PFSK-1 (cell line): ENCODE data around the gene MYO10.

Experiments
- FOXP2 ChIP-seq: optimal IDR thresholded peaks from 2 replicates; pipeline ENCODE3; 2011; ENCODE audit warnings: borderline replicate concordance, control low read depth, inconsistent platforms; ENCODE audit not compliant: insufficient read depth; ENCODE audit errors: extremely low read length, extremely low read depth
- POLR2AphosphoS5 ChIP-seq: IDR thresholded peaks from 2 replicates; pipeline ENCODE4 v1.6.1; 2012; ENCODE audit warnings: low read depth, mild to moderate bottlenecking, control low read depth, low read length, moderate library complexity
- SIN3A ChIP-seq: IDR thresholded peaks from 2 replicates; pipeline ENCODE4 v1.6.1; 2012; ENCODE audit warnings: mild to moderate bottlenecking, low read length, moderate library complexity, borderline replicate concordance; ENCODE audit not compliant: insufficient read depth
- TAF1 ChIP-seq: IDR thresholded peaks from 2 replicates; pipeline ENCODE4 v1.6.1; 2012; ENCODE audit warnings: low read length, control low read depth, borderline replicate concordance; ENCODE audit not compliant: insufficient read depth
- TF ChIP-seq, protein P1 (sequence below), 2 experiments: IDR thresholded peaks; 2 replicates each; pipeline versions ENCODE4 v1.6.1 to v1.8.0; 2011 to 2012; ENCODE audit warnings: low read depth in 2 of 2, low read length in 2 of 2, control low read depth in 1 of 2, inconsistent platforms in 1 of 2, mild to moderate bottlenecking in 1 of 2, moderate library complexity in 1 of 2; ENCODE audit not compliant: insufficient read depth in 1 of 2

Gene MYO10

GRCh38 chr5:16883176-16883575 is 52.9 kb downstream of the MYO10 start:
- no peak for TF ChIP-seq SIN3A
- no peak for TF ChIP-seq FOXP2
- TF ChIP-seq, protein P1, sequence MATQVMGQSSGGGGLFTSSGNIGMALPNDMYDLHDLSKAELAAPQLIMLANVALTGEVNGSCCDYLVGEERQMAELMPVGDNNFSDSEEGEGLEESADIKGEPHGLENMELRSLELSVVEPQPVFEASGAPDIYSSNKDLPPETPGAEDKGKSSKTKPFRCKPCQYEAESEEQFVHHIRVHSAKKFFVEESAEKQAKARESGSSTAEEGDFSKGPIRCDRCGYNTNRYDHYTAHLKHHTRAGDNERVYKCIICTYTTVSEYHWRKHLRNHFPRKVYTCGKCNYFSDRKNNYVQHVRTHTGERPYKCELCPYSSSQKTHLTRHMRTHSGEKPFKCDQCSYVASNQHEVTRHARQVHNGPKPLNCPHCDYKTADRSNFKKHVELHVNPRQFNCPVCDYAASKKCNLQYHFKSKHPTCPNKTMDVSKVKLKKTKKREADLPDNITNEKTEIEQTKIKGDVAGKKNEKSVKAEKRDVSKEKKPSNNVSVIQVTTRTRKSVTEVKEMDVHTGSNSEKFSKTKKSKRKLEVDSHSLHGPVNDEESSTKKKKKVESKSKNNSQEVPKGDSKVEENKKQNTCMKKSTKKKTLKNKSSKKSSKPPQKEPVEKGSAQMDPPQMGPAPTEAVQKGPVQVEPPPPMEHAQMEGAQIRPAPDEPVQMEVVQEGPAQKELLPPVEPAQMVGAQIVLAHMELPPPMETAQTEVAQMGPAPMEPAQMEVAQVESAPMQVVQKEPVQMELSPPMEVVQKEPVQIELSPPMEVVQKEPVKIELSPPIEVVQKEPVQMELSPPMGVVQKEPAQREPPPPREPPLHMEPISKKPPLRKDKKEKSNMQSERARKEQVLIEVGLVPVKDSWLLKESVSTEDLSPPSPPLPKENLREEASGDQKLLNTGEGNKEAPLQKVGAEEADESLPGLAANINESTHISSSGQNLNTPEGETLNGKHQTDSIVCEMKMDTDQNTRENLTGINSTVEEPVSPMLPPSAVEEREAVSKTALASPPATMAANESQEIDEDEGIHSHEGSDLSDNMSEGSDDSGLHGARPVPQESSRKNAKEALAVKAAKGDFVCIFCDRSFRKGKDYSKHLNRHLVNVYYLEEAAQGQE (IDR thresholded peaks at IDR 0.05; ENCODE audit: insufficient read depth in 1 of 2, low read depth in 2 of 2, low read length in 2 of 2): no peak
- TF ChIP-seq POLR2AphosphoS5: no peak
- TF ChIP-seq TAF1: no peak

GRCh38 chr5:16881251-16881650 is 54.8 kb downstream of the MYO10 start:
- no peak for TF ChIP-seq TAF1
- no peak for TF ChIP-seq POLR2AphosphoS5
- no peak for TF ChIP-seq SIN3A

DNA sequence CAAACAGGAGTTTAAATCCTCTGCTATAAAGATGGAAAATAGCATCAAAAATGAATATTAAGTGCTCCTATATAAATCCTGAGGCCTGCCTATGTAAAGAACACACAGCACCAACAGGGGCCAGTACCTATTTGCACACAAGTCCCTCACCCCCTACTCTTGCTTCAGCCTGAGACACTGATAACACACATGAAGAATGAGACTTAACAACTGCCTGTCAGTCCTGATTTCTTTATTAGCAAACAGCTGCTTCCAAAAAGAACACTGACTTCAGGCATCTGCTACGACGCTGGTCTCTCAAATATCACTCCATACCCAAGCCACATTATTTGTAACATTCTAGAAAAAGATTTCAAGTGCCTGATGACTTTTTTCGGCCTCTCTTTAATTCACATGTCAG is 55.5 kb downstream of the MYO10 start:
- TF ChIP-seq FOXP2 (no peak), TAF1 (no peak)
- TF ChIP-seq, protein P1 (IDR thresholded peaks at IDR 0.05; ENCODE audit: insufficient read depth in 1 of 2, low read depth in 2 of 2, low read length in 2 of 2): no peak

GRCh38 chr5:16879650-16880049 is 56.4 kb downstream of the MYO10 start:
- TF ChIP-seq FOXP2 (no peak), SIN3A (no peak), POLR2AphosphoS5 (no peak), TAF1 (no peak)
- TF ChIP-seq, protein P1 (IDR thresholded peaks at IDR 0.05; ENCODE audit: insufficient read depth in 1 of 2, low read depth in 2 of 2, low read length in 2 of 2): no peak

GRCh38 chr5:16879191-16879590 is 56.9 kb downstream of the MYO10 start:
- TF ChIP-seq SIN3A (no peak), TAF1 (no peak), FOXP2 (no peak), POLR2AphosphoS5 (no peak)
- TF ChIP-seq, protein P1 (IDR thresholded peaks at IDR 0.05; ENCODE audit: insufficient read depth in 1 of 2, low read depth in 2 of 2, low read length in 2 of 2): no peak

- TF ChIP-seq POLR2AphosphoS5: no peak
- TF ChIP-seq, protein P1 (IDR thresholded peaks at IDR 0.05; ENCODE audit: insufficient read depth in 1 of 2, low read depth in 2 of 2, low read length in 2 of 2): no peak
- TF ChIP-seq TAF1: no peak
- no peak for TF ChIP-seq FOXP2
- TF ChIP-seq SIN3A: no peak
Measured at GRCh38 chr5:16877267-16877935, 58.7 kb downstream of the MYO10 start.
